WTC11 (cell line): ENCODE results near the gene ZNF76.

Source experiments
- CBFB ChIP-seq: sonication (generic); formaldehyde crosslinking; IDR thresholded peaks from 2 replicates; pipeline ENCODE4 v1.8.1; 2022; ENCODE audit warnings: mild to moderate bottlenecking, low read depth, missing genetic modification reagents
- CDX4 ChIP-seq: fragments of 250-450 bp; sonication (Bioruptor Pico); IDR thresholded peaks from 2 replicates; pipeline ENCODE4 v1.9.0; 2021; ENCODE audit warnings: moderate library complexity, mild to moderate bottlenecking, inconsistent platforms, borderline replicate concordance
- CREB1 ChIP-seq: sonication (generic); formaldehyde crosslinking; IDR thresholded peaks from 2 replicates; pipeline ENCODE4 v1.8.0; 2023; ENCODE audit warnings: mild to moderate bottlenecking, missing genetic modification reagents
- CREM ChIP-seq: sonication (generic); formaldehyde crosslinking; IDR thresholded peaks from 2 replicates; pipeline ENCODE4 v1.8.1; 2022; ENCODE audit warnings: mild to moderate bottlenecking, missing genetic modification reagents, moderate library complexity
- CTCF ChIP-seq: fragments of 200-600 bp; IDR thresholded peaks from 2 replicates; pipeline ENCODE4 v1.8.0; 2022; ENCODE audit warnings: antibody characterized with exemption
- HMGXB4 ChIP-seq: sonication (generic); formaldehyde crosslinking; IDR thresholded peaks from 2 replicates; pipeline ENCODE4 v1.8.1; 2023; ENCODE audit warnings: mild to moderate bottlenecking, moderate library complexity, missing genetic modification reagents
- NFYB ChIP-seq: sonication (generic); formaldehyde crosslinking; conservative IDR thresholded peaks from 2 replicates; pipeline ENCODE4 v1.8.0; 2022; ENCODE audit warnings: low read depth, missing genetic modification reagents
- NR2C2 ChIP-seq: sonication (generic); formaldehyde crosslinking; IDR thresholded peaks from 2 replicates; pipeline ENCODE4 v1.8.0; 2022; ENCODE audit warnings: mild to moderate bottlenecking, missing genetic modification reagents
- USF1 ChIP-seq: sonication (generic); formaldehyde crosslinking; IDR thresholded peaks from 2 replicates; pipeline ENCODE4 v1.8.0; 2022; ENCODE audit warnings: mild to moderate bottlenecking, missing genetic modification reagents

GRCh38 chr6:35295521-35296315 is 36.2 kb downstream of the ZNF76 start:
- TF ChIP-seq CTCF, result no peak
- no peak for TF ChIP-seq USF1 (CRISPR knock-in tag)
- TF ChIP-seq CREM (CRISPR knock-in tag), result no peak
- no peak for TF ChIP-seq CBFB (CRISPR knock-in tag)
- TF ChIP-seq NR2C2 (CRISPR knock-in tag), result no peak
- TF ChIP-seq CREB1 (CRISPR knock-in tag), result no peak
- no peak for TF ChIP-seq HMGXB4 (CRISPR knock-in tag)
- no peak for TF ChIP-seq NFYB
- no peak for TF ChIP-seq CDX4 (CRISPR knock-in tag)
